ENCODE data around the gene NDUFA7.

DNA sequence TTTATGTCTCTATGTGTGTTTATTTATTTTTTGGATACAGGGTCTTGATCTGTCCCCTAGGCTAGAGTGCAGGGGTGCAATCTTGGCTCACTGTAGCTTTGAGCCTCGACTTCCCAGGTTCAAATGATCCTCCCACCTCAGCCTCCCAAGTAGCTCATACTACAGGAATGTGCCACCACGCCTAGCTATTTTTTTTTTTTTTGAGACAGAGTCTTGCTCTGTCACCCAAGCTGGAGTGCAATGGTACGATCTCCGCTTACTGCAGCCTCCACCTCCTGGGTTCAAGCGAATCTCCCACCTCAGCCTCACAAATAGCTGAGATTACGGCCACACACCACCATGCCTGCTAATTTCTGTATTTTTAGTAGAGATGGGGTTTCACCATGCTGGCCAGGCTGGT lies 37.8 kb upstream of the NDUFA7 start:
- TF ChIP-seq, protein P1, sequence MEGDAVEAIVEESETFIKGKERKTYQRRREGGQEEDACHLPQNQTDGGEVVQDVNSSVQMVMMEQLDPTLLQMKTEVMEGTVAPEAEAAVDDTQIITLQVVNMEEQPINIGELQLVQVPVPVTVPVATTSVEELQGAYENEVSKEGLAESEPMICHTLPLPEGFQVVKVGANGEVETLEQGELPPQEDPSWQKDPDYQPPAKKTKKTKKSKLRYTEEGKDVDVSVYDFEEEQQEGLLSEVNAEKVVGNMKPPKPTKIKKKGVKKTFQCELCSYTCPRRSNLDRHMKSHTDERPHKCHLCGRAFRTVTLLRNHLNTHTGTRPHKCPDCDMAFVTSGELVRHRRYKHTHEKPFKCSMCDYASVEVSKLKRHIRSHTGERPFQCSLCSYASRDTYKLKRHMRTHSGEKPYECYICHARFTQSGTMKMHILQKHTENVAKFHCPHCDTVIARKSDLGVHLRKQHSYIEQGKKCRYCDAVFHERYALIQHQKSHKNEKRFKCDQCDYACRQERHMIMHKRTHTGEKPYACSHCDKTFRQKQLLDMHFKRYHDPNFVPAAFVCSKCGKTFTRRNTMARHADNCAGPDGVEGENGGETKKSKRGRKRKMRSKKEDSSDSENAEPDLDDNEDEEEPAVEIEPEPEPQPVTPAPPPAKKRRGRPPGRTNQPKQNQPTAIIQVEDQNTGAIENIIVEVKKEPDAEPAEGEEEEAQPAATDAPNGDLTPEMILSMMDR (IDR thresholded peaks at IDR 0.05) = no peak
- no peak for TF ChIP-seq POLR2A (IDR thresholded peaks at IDR 0.05)
